PFSK-1 (cell line): ENCODE data around the gene CLEC12A.

ENCODE experiments used
- FOXP2 ChIP-seq: optimal IDR thresholded peaks from 2 replicates; pipeline ENCODE3; 2011; ENCODE audit warnings: borderline replicate concordance, control low read depth, inconsistent platforms; ENCODE audit not compliant: insufficient read depth; ENCODE audit errors: extremely low read length, extremely low read depth
- POLR2AphosphoS5 ChIP-seq: IDR thresholded peaks from 2 replicates; pipeline ENCODE4 v1.6.1; 2012; ENCODE audit warnings: low read depth, mild to moderate bottlenecking, control low read depth, low read length, moderate library complexity
- REST ChIP-seq, 2 experiments: IDR thresholded peaks; 2 replicates each; pipeline versions ENCODE4 v1.6.1 to v1.8.0; 2011 to 2012; ENCODE audit warnings: low read depth in 2 of 2, low read length in 2 of 2, control low read depth in 1 of 2, inconsistent platforms in 1 of 2, mild to moderate bottlenecking in 1 of 2, moderate library complexity in 1 of 2; ENCODE audit not compliant: insufficient read depth in 1 of 2
- SIN3A ChIP-seq: IDR thresholded peaks from 2 replicates; pipeline ENCODE4 v1.6.1; 2012; ENCODE audit warnings: mild to moderate bottlenecking, low read length, moderate library complexity, borderline replicate concordance; ENCODE audit not compliant: insufficient read depth
- TAF1 ChIP-seq: IDR thresholded peaks from 2 replicates; pipeline ENCODE4 v1.6.1; 2012; ENCODE audit warnings: low read length, control low read depth, borderline replicate concordance; ENCODE audit not compliant: insufficient read depth

Gene CLEC12A

GRCh38 chr12:9931245-9931644 lies 40.0 kb upstream of the CLEC12A start:
- TF ChIP-seq REST (IDR thresholded peaks at IDR 0.05; ENCODE audit: insufficient read depth in 1 of 2, low read depth in 2 of 2, low read length in 2 of 2) (no peak), TAF1 (no peak), SIN3A (no peak)

GRCh38 chr12:9932270-9932669 lies 38.9 kb upstream of the CLEC12A start, which contains the start of gene CLEC2A:
CLEC2A (minus strand) TSS chr12:9932370; CDS start chr12:9932329, 41 bp downstream.
- TF ChIP-seq REST (IDR thresholded peaks at IDR 0.05; ENCODE audit: insufficient read depth in 1 of 2, low read depth in 2 of 2, low read length in 2 of 2), result no peak
- no peak for TF ChIP-seq POLR2AphosphoS5

GRCh38 chr12:9933958-9934357 lies 37.3 kb upstream of the CLEC12A start:
- TF ChIP-seq FOXP2, result no peak
- no peak for TF ChIP-seq REST (IDR thresholded peaks at IDR 0.05; ENCODE audit: insufficient read depth in 1 of 2, low read depth in 2 of 2, low read length in 2 of 2)
- no peak for TF ChIP-seq POLR2AphosphoS5
- no peak for TF ChIP-seq TAF1

GRCh38 chr12:9935026-9935425 lies 36.2 kb upstream of the CLEC12A start:
- no peak for TF ChIP-seq POLR2AphosphoS5
- no peak for TF ChIP-seq TAF1
- TF ChIP-seq SIN3A, result no peak
- TF ChIP-seq FOXP2, result no peak
- TF ChIP-seq REST (IDR thresholded peaks at IDR 0.05; ENCODE audit: insufficient read depth in 1 of 2, low read depth in 2 of 2, low read length in 2 of 2), result no peak

- TF ChIP-seq FOXP2, result no peak
- TF ChIP-seq TAF1, result no peak
- TF ChIP-seq SIN3A, result no peak
- no peak for TF ChIP-seq REST (IDR thresholded peaks at IDR 0.05; ENCODE audit: insufficient read depth in 1 of 2, low read depth in 2 of 2, low read length in 2 of 2)
- no peak for TF ChIP-seq POLR2AphosphoS5
Observed at GRCh38 chr12:9936591-9936990, 34.6 kb upstream of the CLEC12A start.
